ENCODE results near the gene KCMF1. TPM values are rescaled to one million over a fixed set of nuclear protein-coding genes. Genes with fewer than 3 reads are reported as not detected.

KCMF1 gene
- total and polyA plus RNA-seq, 2 of the 13 experiments (the other 11 are each of a cell fraction or from before 2014, with no cell fraction given), result 62.1 to 116 TPM

DNA sequence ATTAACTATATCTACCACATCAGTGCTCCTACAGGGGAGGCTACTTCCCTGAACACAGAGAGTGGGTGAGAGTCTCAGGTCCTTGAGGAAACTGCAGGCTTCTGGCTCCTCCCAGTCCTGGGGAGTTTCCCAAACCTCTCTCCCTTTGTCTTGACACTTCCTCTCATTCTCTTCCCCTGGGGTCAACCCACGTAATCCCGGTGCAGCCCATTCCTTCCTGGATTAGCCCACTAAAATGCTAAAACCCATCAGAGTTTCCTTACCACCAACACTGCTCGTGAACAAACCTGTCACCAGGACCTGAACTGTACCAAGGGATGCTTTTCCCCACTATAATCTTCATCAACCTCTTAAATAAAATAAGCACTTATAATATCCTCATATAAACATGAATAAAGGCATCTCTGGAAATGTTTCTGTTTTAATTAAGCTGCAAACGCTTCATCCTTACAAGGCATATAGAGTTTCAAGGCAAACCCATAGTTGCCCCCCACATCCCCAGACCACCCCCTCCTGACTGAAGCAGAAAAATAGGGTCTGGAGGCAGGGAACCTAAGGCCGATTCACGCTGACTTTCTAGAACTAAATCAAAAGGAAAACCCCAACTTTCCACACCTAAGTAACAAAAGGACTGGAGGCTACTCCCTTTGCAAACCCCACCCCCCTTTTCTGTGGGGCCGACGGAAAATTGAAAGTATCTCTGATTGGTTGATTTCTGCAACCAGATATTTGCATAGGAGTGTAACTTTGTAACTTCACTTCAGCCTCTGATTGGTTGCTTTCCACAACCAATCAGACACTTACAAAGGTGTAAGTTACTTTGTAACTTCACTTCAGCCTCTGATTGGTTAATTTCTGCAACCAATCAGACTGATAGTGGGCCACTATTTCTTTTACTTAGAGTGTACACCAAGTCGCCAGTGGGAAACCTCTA lies 46.5 kb upstream of the KCMF1 start (continued):
- TF ChIP-seq MEIS1 (CRISPR knock-in tag; IDR thresholded peaks at IDR 0.05; ENCODE audit: borderline replicate concordance) (no peak), ZNF510 (CRISPR knock-in tag; IDR thresholded peaks at IDR 0.05; ENCODE audit: low read depth) (no peak), ZFP37 (CRISPR knock-in tag; IDR thresholded peaks at IDR 0.05; ENCODE audit: borderline replicate concordance) (no peak), ZNF20 (CRISPR knock-in tag; IDR thresholded peaks at IDR 0.05) (no peak), ZNF619 (CRISPR knock-in tag; IDR thresholded peaks at IDR 0.05) (no peak), KLF13 (CRISPR knock-in tag; IDR thresholded peaks at IDR 0.05) (no peak), DNMT3B (CRISPR knock-in tag; conservative IDR thresholded peaks at IDR 0.05) (no peak), NFATC3 (CRISPR knock-in tag; IDR thresholded peaks at IDR 0.05) (no peak), ARNT (IDR thresholded peaks at IDR 0.05) (no peak), KAT8 (CRISPR knock-in tag; IDR thresholded peaks at IDR 0.05) (peak; percentile 46; the same call in 1 of the 2 replicates), MTA3 (CRISPR knock-in tag; IDR thresholded peaks at IDR 0.05) (no peak), HNRNPL (IDR thresholded peaks at IDR 0.05; ENCODE audit: low read depth, low read length) (no peak), SMARCC2 (IDR thresholded peaks at IDR 0.05) (no peak), LCORL (IDR thresholded peaks at IDR 0.05) (no peak), LCORL (CRISPR knock-in tag; IDR thresholded peaks at IDR 0.05) (0 out of 2 replicates have a peak, but pooled peaks have one; percentile 8), SIN3A (IDR thresholded peaks at IDR 0.05; ENCODE audit: borderline replicate concordance, low read depth, low read length) (0 out of 2 replicates have a peak, but pooled peaks have one; percentile 24), KLF12 (CRISPR knock-in tag; IDR thresholded peaks at IDR 0.05; ENCODE audit: borderline replicate concordance) (no peak)
- TF ChIP-seq, protein P1, sequence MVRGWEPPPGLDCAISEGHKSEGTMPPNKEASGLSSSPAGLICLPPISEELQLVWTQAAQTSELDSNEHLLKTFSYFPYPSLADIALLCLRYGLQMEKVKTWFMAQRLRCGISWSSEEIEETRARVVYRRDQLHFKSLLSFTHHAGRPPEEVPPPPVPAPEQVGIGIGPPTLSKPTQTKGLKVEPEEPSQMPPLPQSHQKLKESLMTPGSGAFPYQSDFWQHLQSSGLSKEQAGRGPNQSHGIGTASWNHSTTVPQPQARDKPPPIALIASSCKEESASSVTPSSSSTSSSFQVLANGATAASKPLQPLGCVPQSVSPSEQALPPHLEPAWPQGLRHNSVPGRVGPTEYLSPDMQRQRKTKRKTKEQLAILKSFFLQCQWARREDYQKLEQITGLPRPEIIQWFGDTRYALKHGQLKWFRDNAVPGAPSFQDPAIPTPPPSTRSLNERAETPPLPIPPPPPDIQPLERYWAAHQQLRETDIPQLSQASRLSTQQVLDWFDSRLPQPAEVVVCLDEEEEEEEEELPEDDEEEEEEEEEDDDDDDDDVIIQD (CRISPR knock-in tag; IDR thresholded peaks at IDR 0.05; ENCODE audit: low read depth), result no peak
- TF ChIP-seq, protein P2, sequence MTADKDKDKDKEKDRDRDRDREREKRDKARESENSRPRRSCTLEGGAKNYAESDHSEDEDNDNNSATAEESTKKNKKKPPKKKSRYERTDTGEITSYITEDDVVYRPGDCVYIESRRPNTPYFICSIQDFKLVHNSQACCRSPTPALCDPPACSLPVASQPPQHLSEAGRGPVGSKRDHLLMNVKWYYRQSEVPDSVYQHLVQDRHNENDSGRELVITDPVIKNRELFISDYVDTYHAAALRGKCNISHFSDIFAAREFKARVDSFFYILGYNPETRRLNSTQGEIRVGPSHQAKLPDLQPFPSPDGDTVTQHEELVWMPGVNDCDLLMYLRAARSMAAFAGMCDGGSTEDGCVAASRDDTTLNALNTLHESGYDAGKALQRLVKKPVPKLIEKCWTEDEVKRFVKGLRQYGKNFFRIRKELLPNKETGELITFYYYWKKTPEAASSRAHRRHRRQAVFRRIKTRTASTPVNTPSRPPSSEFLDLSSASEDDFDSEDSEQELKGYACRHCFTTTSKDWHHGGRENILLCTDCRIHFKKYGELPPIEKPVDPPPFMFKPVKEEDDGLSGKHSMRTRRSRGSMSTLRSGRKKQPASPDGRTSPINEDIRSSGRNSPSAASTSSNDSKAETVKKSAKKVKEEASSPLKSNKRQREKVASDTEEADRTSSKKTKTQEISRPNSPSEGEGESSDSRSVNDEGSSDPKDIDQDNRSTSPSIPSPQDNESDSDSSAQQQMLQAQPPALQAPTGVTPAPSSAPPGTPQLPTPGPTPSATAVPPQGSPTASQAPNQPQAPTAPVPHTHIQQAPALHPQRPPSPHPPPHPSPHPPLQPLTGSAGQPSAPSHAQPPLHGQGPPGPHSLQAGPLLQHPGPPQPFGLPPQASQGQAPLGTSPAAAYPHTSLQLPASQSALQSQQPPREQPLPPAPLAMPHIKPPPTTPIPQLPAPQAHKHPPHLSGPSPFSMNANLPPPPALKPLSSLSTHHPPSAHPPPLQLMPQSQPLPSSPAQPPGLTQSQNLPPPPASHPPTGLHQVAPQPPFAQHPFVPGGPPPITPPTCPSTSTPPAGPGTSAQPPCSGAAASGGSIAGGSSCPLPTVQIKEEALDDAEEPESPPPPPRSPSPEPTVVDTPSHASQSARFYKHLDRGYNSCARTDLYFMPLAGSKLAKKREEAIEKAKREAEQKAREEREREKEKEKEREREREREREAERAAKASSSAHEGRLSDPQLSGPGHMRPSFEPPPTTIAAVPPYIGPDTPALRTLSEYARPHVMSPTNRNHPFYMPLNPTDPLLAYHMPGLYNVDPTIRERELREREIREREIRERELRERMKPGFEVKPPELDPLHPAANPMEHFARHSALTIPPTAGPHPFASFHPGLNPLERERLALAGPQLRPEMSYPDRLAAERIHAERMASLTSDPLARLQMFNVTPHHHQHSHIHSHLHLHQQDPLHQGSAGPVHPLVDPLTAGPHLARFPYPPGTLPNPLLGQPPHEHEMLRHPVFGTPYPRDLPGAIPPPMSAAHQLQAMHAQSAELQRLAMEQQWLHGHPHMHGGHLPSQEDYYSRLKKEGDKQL (CRISPR knock-in tag; IDR thresholded peaks at IDR 0.05; ENCODE audit: low read depth), result no peak
- TF ChIP-seq, protein P3, sequence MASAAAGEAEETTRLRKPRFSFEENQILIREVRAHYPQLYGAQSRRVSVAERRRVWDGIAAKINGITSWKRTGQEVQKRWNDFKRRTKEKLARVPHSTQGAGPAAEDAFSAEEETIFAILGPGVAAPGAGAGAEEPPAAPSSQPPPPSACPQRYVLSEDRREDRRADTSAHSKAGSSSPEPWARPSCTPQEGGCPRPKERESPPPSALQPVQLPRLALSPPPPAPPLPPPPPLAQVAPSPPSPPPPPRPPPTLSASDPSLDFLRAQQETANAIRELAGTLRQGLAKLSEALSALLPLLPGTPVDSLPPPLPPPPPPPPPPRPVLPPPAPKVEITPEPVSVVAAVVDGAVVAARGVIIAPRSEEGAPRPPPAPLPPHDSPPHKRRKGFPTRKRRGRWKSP (CRISPR knock-in tag; IDR thresholded peaks at IDR 0.05), result no peak
- TF ChIP-seq, protein P4, sequence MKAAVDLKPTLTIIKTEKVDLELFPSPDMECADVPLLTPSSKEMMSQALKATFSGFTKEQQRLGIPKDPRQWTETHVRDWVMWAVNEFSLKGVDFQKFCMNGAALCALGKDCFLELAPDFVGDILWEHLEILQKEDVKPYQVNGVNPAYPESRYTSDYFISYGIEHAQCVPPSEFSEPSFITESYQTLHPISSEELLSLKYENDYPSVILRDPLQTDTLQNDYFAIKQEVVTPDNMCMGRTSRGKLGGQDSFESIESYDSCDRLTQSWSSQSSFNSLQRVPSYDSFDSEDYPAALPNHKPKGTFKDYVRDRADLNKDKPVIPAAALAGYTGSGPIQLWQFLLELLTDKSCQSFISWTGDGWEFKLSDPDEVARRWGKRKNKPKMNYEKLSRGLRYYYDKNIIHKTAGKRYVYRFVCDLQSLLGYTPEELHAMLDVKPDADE (CRISPR knock-in tag; IDR thresholded peaks at IDR 0.05), result no peak
